ENCODE data around the gene LRRC74A. TPM values are rescaled to one million over a fixed set of nuclear protein-coding genes. Genes with fewer than 3 reads are reported as not detected.

LRRC74A gene
- total and polyA plus RNA-seq, 2 of the 4 experiments (the other 2 are of a cell fraction) = not detected

DNA sequence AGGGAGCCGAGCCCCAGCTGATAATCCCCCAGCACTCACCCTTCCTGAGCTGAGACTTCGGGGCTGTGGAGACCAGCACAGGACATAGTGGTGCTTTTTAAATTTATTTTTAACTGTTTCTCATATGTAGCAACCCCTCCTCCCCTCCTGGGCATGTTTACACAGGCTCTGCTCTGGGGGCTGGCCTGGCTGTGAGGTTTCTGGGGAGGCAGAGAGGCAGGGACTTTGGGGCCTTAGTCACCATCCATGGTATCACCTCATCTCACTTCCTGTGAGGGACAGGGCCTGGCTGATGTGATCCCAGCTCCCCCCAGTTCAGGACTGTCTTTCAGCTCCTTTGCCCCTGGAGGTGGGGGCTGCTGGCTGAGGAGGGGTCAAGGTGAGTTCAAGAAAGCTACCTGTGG, 44.6 kb upstream of the LRRC74A start:
- H4K91ac ChIP-seq (ENCODE audit: insufficient read depth, low read depth, low read length) = no peak overlapping the region
- no peak overlapping the region for H2AK5ac ChIP-seq (ENCODE audit: low read depth, low read length)
- ChIA-PET POLR2A (ENCODE audit: unreplicated experiment) (no interaction called here), CTCF (no interaction called here)
- no peak overlapping the region for H3K4ac ChIP-seq (ENCODE audit: low read depth, low read length)
- no peak overlapping the region for H2BK15ac ChIP-seq (ENCODE audit: low read depth, low read length)
- peaks cover 6% of the 10 kb centered on the region for H3K36me3 ChIP-seq (ENCODE audit: control insufficient read depth, insufficient read depth, low read length)
- no peak overlapping the region for H3K9ac ChIP-seq (ENCODE audit: low read depth, low read length)
- H4K20me1 ChIP-seq (ENCODE audit: insufficient read depth, low read length) = no peaks in the 10 kb centered on the region
- H3K56ac ChIP-seq (ENCODE audit: extremely low read depth, insufficient read depth, low read length) = no peak overlapping the region
- no peak overlapping the region for H3K4me2 ChIP-seq (ENCODE audit: low read depth, low read length)
- no peak overlapping the region for H3K23ac ChIP-seq (ENCODE audit: low read depth, low read length)
- H3K18ac ChIP-seq (ENCODE audit: low read depth, low read length) = no peak overlapping the region
- no peak overlapping the region for H4K8ac ChIP-seq (ENCODE audit: low read depth in 2 of 2, low read length in 2 of 2)
- peaks cover 4% of the 10 kb centered on the region; the same call in 1 of the 2 replicates for H3K4me1 ChIP-seq (ENCODE audit: control insufficient read depth, insufficient read depth, low read length)
- H3K14ac ChIP-seq (replicated peaks; ENCODE audit: low read depth, low read length) = no peak overlapping the region
- H2AK9ac ChIP-seq (replicated peaks; ENCODE audit: low read depth, low read length, poor library complexity) = peak overlapping the region; percentile 39
- dilution Hi-C loops (cut with HindIII; ENCODE audit: low sequenced_read_pairs, unreplicated experiment) (no loop called here), in situ Hi-C loops (cut with MboI; ENCODE audit: low sequenced_read_pairs) (loop anchor here (5.0 kb wide), 1 partner anchor 64 kb away; no protein-coding TSS in a partner anchor), intact Hi-C loops (cut with micrococcal nuclease) (no loop called here)
- no peak overlapping the region for H4K5ac ChIP-seq (ENCODE audit: low read depth, low read length)
- no peak overlapping the region for H3K4me3 ChIP-seq (ENCODE audit: insufficient read depth, low read depth, low read length)
- H2BK120ac ChIP-seq (ENCODE audit: low read depth, low read length) = no peak overlapping the region
- H2BK5ac ChIP-seq (ENCODE audit: low read depth, low read length, poor library complexity, severe bottlenecking) = no peak overlapping the region
- no peak overlapping the region for H2BK20ac ChIP-seq (ENCODE audit: low read depth, low read length)
- no peak for DNase-seq
- TF ChIP-seq RCOR1 (IDR thresholded peaks at IDR 0.05; ENCODE audit: insufficient replicate concordance, low read length) (no peak), NFE2L2 (IDR thresholded peaks at IDR 0.05; ENCODE audit: low read depth, low read length) (no peak), SMC3 (IDR thresholded peaks at IDR 0.05; ENCODE audit: low read depth, low read length) (no peak), BHLHE40 (IDR thresholded peaks at IDR 0.05; ENCODE audit: low read depth, low read length) (no peak)
- TF ChIP-seq, protein P1, sequence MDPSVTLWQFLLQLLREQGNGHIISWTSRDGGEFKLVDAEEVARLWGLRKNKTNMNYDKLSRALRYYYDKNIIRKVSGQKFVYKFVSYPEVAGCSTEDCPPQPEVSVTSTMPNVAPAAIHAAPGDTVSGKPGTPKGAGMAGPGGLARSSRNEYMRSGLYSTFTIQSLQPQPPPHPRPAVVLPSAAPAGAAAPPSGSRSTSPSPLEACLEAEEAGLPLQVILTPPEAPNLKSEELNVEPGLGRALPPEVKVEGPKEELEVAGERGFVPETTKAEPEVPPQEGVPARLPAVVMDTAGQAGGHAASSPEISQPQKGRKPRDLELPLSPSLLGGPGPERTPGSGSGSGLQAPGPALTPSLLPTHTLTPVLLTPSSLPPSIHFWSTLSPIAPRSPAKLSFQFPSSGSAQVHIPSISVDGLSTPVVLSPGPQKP (IDR thresholded peaks at IDR 0.05; ENCODE audit: borderline replicate concordance, low read depth, low read length) = no peak
- TF ChIP-seq, protein P2, sequence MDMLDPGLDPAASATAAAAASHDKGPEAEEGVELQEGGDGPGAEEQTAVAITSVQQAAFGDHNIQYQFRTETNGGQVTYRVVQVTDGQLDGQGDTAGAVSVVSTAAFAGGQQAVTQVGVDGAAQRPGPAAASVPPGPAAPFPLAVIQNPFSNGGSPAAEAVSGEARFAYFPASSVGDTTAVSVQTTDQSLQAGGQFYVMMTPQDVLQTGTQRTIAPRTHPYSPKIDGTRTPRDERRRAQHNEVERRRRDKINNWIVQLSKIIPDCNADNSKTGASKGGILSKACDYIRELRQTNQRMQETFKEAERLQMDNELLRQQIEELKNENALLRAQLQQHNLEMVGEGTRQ (IDR thresholded peaks at IDR 0.05; ENCODE audit: low read depth, low read length) = no peak
- TF ChIP-seq, protein P3, sequence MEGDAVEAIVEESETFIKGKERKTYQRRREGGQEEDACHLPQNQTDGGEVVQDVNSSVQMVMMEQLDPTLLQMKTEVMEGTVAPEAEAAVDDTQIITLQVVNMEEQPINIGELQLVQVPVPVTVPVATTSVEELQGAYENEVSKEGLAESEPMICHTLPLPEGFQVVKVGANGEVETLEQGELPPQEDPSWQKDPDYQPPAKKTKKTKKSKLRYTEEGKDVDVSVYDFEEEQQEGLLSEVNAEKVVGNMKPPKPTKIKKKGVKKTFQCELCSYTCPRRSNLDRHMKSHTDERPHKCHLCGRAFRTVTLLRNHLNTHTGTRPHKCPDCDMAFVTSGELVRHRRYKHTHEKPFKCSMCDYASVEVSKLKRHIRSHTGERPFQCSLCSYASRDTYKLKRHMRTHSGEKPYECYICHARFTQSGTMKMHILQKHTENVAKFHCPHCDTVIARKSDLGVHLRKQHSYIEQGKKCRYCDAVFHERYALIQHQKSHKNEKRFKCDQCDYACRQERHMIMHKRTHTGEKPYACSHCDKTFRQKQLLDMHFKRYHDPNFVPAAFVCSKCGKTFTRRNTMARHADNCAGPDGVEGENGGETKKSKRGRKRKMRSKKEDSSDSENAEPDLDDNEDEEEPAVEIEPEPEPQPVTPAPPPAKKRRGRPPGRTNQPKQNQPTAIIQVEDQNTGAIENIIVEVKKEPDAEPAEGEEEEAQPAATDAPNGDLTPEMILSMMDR (conservative IDR thresholded peaks at IDR 0.05; ENCODE audit: low read depth, low read length) = no peak
- no peaks in the 10 kb centered on the region for H3K9me3 ChIP-seq (ENCODE audit: control insufficient read depth, insufficient read depth, low read length)
- no CpG with 5 or more reads among the region's 2 CpGs for WGBS, 2 experiments (ENCODE audit: extremely low coverage in 2 of 2, insufficient read length in 1 of 2)
- H3K79me1 ChIP-seq (ENCODE audit: low read depth in 1 of 2, low read length in 2 of 2) = no peaks in the 10 kb centered on the region
- ATAC-seq (ENCODE audit: low read depth) = peak; percentile 7
- H3K9me1 ChIP-seq (ENCODE audit: insufficient read depth, low read length) = peaks cover 2% of the 10 kb centered on the region; the same call in 1 of the 2 replicates
- H3K27me3 ChIP-seq (ENCODE audit: control insufficient read depth, insufficient read depth, low read length) = no peaks in the 10 kb centered on the region
- no TSS peak for BruUV-seq (replicated peaks)
- peak overlapping the region; percentile 29 for H2AFZ ChIP-seq (replicated peaks; ENCODE audit: low read length, poor library complexity)
- no peak overlapping the region for H3K27ac ChIP-seq (ENCODE audit: insufficient read depth, low read length)

Measured in IMR-90 (cell line).